ENCODE measurements around the gene CD4. TPM values are rescaled to one million over a fixed set of nuclear protein-coding genes. Genes with fewer than 3 reads are reported as not detected.

Gene CD4
- total RNA-seq, 1 experiment from 2014 or later, result 0.42 TPM

GRCh38 chr12:6840761-6841515 is 51.6 kb downstream of the CD4 start, which contains the start of gene GNB3:
TSS of gene GNB3 (plus strand) at chr12:6840925. CDS start at chr12:6841288, 363 bp downstream.
- Histone ChIP-seq H3K4me2 (ENCODE audit: low read length) (no peak within 1 kb of the TSS), H3K36me3 (ENCODE audit: control insufficient read depth in 1 of 2, insufficient read depth in 2 of 2, low read length in 2 of 2) (peaks cover 10 to 15% of the 10 kb centered on the region in 2 experiments; a peak in 3 of 4 replicates), H3K4me3 (replicated peaks in 1 of 2; ENCODE audit: low read depth in 1 of 2, low read length in 2 of 2) (no peak within 1 kb of the TSS), H3K9me2 (ENCODE audit: insufficient read depth) (no peaks in the 10 kb centered on the region), H3K9ac (ENCODE audit: low read length) (no peak within 1 kb of the TSS), H3K9me3 (ENCODE audit: control insufficient read depth in 1 of 2, insufficient read depth in 1 of 2, low read depth in 1 of 2, low read length in 2 of 2) (no peaks in the 10 kb centered on the region), H2AFZ (ENCODE audit: low read depth, low read length, poor library complexity, severe bottlenecking) (no peak within 1 kb of the TSS), H4K20me1 (ENCODE audit: insufficient read depth) (no peaks in the 10 kb centered on the region), H3K27me3 (ENCODE audit: insufficient read depth, low read length) (no peaks in the 10 kb centered on the region), H3K79me2 (ENCODE audit: insufficient read depth, low read length) (no peaks in the 10 kb centered on the region), H3K27ac (ENCODE audit: low read depth, low read length) (no peak within 1 kb of the TSS), H3K4me1 (ENCODE audit: control insufficient read depth in 1 of 2, insufficient read depth in 2 of 2, low read length in 2 of 2) (peaks cover 0 to 2% of the 10 kb centered on the region in 2 experiments; a peak in 2 of 4 replicates)
- TF ChIP-seq EGR1 (IDR thresholded peaks at IDR 0.05; ENCODE audit: low read depth), result no peak
- TF ChIP-seq CBX3 (IDR thresholded peaks at IDR 0.05; ENCODE audit: low read depth), result no peak
- no peak for TF ChIP-seq SP1 (IDR thresholded peaks at IDR 0.05; ENCODE audit: low read depth)
- ChIA-PET POLR2A (interaction anchor here (1.4 to 4.4 kb wide), 2 partner anchors 11 kb away, joined by 3 to 19 read pairs; partner anchors contain the start of genes CDCA3 and USP5), CTCF (no interaction called here), RAD21 (ENCODE audit: low non-redundant PET in 1 of 2, low total read pairs in 2 of 2, uncharacterized antibody in 2 of 2, unreplicated experiment in 2 of 2) (no interaction called here)
- DNase-seq (ENCODE audit: low read depth, low spot score) (no peak), ATAC-seq (no peak)
- no TSS peak for BruUV-seq (replicated peaks)
- intact Hi-C loops (cut with micrococcal nuclease), result no loop called here

- Histone ChIP-seq H3K27me3 (ENCODE audit: insufficient read depth, low read length) (no peaks in the 10 kb centered on the region), H3K9me3 (ENCODE audit: control insufficient read depth in 1 of 2, insufficient read depth in 1 of 2, low read depth in 1 of 2, low read length in 2 of 2) (no peaks in the 10 kb centered on the region), H3K79me2 (ENCODE audit: insufficient read depth, low read length) (no peaks in the 10 kb centered on the region), H3K4me3 (replicated peaks in 1 of 2; ENCODE audit: low read depth in 1 of 2, low read length in 2 of 2) (no peak overlapping the region), H3K9me2 (ENCODE audit: insufficient read depth) (no peaks in the 10 kb centered on the region), H3K4me2 (ENCODE audit: low read length) (no peak overlapping the region), H2AFZ (ENCODE audit: low read depth, low read length, poor library complexity, severe bottlenecking) (no peak overlapping the region), H3K27ac (ENCODE audit: low read depth, low read length) (no peak overlapping the region), H3K36me3 (ENCODE audit: control insufficient read depth in 1 of 2, insufficient read depth in 2 of 2, low read length in 2 of 2) (peaks cover 14 to 26% of the 10 kb centered on the region in 2 experiments; a peak in 3 of 4 replicates), H3K4me1 (ENCODE audit: control insufficient read depth in 1 of 2, insufficient read depth in 2 of 2, low read length in 2 of 2) (no peaks in the 10 kb centered on the region), H3K9ac (ENCODE audit: low read length) (no peak overlapping the region), H4K20me1 (ENCODE audit: insufficient read depth) (no peaks in the 10 kb centered on the region)
- ChIA-PET CTCF (no interaction called here), POLR2A (interaction anchor here (0.6 to 4.4 kb wide), 2 partner anchors 10 to 153 kb away, joined by 6 to 19 read pairs; partner anchors contain the start of genes CDCA3, USP5 and ZNF384), RAD21 (ENCODE audit: low non-redundant PET in 1 of 2, low total read pairs in 2 of 2, uncharacterized antibody in 2 of 2, unreplicated experiment in 2 of 2) (no interaction called here)
- ATAC-seq (no peak), DNase-seq (ENCODE audit: low read depth, low spot score) (no peak)
- BruUV-seq (replicated peaks), result no TSS peak
- intact Hi-C loops (cut with micrococcal nuclease), result no loop called here
- no peak for TF ChIP-seq TCF7L2 (IDR thresholded peaks at IDR 0.05; ENCODE audit: borderline replicate concordance, extremely low read depth, insufficient read depth, insufficient read length)
- TF ChIP-seq REST (IDR thresholded peaks at IDR 0.05; ENCODE audit: low read depth), result no peak
- no peak for TF ChIP-seq POLR2AphosphoS5 (IDR thresholded peaks at IDR 0.05; ENCODE audit: low read depth, low read length)
- no peak for TF ChIP-seq SP1 (IDR thresholded peaks at IDR 0.05; ENCODE audit: low read depth)
- TF ChIP-seq CBX3 (IDR thresholded peaks at IDR 0.05; ENCODE audit: low read depth), result no peak
- no peak for TF ChIP-seq CTCF (IDR thresholded peaks at IDR 0.05 in 2 of 3, conservative IDR thresholded peaks at IDR 0.05 in 1 of 3; ENCODE audit: borderline replicate concordance in 1 of 3, insufficient read depth in 1 of 3, low read depth in 2 of 3, low read length in 2 of 3)
- no peak for TF ChIP-seq MAX (IDR thresholded peaks at IDR 0.05)
- TF ChIP-seq EZH2 (IDR thresholded peaks at IDR 0.05), result no peak
- no peak for TF ChIP-seq ATF3 (IDR thresholded peaks at IDR 0.05)
- no peak for TF ChIP-seq ELF1 (IDR thresholded peaks at IDR 0.05; ENCODE audit: borderline replicate concordance, low read depth)
- no peak for TF ChIP-seq CEBPB (IDR thresholded peaks at IDR 0.05; ENCODE audit: low read depth)
- TF ChIP-seq SRF (IDR thresholded peaks at IDR 0.05; ENCODE audit: low read depth), result no peak
- no peak for TF ChIP-seq ZFX (IDR thresholded peaks at IDR 0.05)
These were observed 52.7 kb downstream of the CD4 start for GRCh38 chr12:6842075-6842474.
